Stimulated activated CD8-positive, alpha-beta memory T cell treated with anti-CD3 and anti-CD28 coated beads, Interleukin-12 subunit alpha, Interleukin-12 subunit beta, amount 100 ng/mL, for 24 hours (primary cell): ENCODE results near the gene PUS1.

ENCODE experiments used
- DNase-seq: peaks from one replicate; pipeline ENCODE4 v3.0.0-alpha.2; 2020; ENCODE audit errors: extremely low read depth

PUS1 gene

DNA sequence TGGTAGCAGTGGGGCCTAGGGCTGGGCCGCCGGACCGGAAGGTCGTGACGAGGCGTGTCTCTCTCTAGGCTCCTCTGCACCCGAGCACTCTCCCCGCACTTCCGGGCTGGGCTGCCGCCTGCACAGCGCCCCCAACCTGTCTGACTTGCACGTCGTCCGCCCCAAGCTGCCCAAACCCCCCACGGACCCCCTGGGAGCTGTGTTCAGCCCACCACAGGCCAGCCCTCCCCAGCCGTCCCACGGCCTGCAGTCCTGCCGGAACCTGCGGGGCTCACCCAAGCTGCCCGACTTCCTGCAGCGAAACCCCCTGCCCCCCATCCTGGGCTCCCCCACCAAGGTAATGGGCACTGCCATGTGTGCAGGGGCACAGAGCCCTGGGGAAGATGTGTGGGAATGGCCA is 13.3 kb upstream of the PUS1 start:
- no peak for DNase-seq

DNA sequence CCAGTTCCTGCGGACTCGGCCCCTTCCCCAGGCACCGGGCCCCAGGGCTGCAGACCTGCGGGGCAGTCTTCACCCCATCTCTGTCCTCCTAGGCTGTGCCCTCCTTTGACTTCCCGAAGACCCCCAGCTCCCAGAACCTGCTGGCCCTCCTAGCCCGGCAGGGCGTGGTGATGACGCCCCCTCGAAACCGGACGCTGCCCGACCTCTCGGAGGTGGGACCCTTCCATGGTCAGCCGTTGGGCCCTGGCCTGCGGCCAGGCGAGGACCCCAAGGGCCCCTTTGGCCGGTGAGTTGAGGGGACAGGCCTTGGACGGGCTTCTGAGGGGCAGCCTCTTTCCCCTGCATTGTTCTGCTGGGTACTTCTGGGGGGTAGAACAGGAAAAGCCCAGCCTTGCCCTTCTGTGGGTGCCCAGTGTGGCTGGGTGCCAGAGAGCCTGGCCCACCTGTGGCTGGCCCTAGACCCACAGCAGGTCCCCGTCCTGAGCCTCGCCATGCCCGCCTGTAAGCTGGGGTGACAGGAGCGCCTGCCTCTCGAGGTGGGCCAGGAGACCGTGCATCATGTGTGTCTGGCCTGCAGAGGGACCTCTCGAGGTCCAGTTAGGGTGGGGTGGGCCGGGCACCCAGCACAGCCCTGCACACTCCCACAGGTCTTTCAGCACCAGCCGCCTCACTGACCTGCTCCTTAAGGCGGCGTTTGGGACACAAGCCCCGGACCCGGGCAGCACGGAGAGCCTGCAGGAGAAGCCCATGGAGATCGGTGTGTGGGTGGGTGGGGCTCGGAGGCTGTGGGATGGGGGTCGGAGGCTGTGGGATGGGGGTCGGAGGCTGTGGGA is 12.6 kb upstream of the PUS1 start:
- DNase-seq: no peak

DNA sequence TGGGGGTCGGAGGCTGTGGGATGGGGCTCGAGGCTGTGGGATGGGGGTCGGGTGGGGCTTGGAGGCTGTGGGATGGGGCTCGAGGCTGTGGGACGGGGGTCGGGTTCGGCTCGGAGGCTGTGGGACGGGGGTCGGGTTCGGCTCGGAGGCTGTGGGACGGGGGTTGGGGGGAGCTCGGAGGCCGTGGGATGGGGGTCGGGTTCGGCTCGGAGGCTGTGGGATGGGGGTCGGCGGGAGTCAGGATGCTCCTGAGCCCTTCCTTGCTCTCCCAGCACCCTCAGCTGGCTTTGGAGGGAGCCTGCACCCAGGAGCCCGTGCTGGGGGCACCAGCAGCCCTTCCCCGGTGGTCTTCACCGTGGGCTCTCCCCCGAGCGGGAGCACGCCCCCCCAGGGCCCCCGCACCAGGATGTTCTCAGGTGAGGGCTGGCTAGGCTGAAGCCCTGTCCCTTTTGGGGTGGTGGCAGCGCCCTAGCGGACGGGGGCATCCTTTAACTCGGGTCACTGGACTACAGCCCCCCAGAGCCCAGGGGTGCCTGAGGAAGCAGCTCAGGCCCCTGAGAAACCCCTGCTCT is 11.9 kb upstream of the PUS1 start:
- DNase-seq: no peak

DNA sequence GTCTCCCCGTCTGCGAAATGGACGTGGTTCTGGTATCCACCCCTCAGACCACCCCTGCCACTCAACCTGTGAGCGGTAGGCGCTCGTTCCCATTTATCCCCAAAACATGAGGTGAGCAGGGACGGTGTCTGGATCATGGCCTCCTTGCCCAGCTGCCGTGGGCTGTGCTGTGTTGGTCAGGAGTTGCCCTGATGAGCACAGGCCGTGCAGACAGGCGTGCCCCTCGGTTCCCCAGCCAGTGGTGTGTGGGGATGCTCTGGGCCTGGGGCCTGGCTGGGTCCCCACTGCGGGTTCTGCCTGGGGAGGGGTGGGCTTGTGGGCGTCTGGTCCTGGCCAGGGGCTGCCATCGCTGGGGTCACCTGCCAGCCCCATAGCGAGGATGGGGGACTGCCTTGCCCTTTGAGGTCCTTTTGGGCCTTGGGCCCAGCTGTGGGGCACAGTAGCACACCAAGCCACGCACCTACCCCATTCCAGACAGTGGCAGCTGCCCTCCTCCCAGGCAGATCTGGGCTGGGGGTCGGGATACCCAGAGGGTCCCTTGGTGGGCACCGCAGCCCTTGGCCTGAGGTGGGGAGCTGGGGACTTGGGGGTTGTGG is 11.3 kb upstream of the PUS1 start:
- no peak for DNase-seq

DNA sequence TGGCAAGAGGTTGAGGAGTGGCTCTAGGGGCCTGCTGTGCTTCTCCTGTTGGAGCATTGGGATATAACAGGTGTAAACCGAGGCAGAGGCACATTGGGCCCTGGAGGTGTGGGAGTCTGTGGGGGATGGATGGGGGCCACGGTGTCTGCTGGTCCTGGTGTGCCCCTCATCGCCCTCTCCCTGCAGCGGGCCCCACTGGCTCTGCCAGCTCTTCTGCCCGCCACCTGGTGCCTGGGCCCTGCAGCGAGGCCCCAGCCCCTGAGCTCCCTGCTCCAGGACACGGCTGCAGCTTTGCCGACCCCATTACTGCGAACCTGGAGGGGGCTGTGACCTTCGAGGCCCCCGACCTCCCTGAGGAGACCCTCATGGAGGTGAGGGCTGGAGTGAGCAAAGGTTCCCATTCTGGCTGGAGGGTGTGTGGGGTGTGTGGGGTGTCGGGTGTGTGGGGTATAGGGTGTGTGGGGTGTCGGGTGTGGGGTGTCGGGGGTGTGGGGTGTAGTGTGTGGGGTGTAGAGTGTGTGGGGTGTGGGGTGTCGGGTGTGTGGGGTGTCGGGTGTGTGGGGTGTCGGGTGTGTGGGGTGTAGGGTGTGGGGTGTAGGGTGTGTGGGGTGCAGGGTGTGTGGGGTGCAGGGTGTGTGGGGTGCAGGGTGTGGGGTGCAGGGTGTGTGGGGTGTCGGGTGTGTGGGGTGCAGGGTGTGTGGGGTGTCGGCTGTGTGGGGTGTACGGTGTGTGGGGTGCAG is 10.6 kb upstream of the PUS1 start:
- DNase-seq: no peak

DNA sequence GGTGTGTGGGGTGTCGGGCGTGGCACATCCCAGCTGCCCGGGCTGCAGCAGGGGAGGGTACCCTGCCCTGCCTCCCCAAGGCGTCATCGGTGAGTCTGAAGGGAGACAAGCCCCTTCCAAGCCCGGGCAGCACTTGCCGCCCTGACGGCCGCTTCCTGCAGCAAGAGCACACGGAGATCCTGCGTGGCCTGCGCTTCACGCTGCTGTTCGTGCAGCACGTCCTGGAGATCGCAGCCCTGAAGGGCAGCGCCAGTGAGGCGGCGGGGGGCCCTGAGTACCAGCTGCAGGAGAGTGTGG is 10.1 kb upstream of the PUS1 start:
- DNase-seq: no peak

DNA sequence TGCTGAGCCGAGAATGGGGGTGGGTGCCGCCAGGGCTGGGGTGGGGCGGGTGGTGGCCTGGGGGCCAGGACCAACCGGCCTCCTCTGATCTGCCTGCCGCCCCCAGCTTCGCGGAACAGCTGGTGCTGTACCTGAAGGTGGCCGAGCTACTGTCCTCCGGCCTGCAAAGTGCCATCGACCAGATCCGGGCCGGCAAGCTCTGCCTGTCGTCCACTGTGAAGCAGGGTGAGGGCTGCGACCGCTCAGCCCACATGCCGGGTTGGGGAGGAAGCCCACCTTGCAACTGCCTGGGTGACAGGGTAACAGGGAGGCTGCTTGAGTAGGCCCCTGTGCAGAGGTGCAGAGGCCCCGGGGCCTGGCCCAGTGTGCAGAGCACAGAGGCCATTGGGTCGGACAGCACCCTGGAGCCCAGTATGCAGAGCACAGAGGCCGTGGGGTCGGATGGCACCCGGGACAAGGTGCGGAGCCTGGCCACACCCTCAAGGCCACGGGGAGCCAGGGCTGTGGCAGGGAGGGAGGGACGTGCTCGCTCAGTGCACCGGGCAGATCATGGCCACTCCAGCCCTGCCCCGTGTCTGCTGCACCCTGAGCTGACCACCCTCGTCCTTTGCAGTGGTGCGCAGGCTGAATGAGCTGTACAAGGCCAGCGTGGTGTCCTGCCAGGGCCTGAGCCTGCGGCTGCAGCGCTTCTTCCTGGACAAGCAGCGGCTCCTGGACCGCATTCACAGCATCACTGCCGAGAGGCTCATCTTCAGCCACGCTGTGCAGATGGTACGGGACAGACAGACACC is 9.5 kb upstream of the PUS1 start:
- no peak for DNase-seq

DNA sequence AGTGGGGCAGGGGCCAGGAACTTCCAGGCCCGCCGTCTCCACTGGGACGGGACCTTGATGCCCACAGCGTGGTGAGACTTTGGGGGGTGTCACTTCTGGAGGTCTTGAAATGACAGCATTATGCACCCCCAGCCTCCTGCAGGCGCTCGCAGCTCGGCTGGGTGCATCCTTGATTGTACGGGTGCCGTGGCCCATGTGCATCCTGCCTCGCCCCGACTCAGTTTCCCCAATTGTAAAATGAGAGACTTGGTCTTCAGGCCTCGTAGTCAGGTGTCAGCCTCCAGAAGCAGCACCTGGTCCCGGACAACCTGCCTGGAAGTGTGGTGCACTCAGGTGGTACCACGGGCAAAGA is 8.9 kb upstream of the PUS1 start:
- no peak for DNase-seq

DNA sequence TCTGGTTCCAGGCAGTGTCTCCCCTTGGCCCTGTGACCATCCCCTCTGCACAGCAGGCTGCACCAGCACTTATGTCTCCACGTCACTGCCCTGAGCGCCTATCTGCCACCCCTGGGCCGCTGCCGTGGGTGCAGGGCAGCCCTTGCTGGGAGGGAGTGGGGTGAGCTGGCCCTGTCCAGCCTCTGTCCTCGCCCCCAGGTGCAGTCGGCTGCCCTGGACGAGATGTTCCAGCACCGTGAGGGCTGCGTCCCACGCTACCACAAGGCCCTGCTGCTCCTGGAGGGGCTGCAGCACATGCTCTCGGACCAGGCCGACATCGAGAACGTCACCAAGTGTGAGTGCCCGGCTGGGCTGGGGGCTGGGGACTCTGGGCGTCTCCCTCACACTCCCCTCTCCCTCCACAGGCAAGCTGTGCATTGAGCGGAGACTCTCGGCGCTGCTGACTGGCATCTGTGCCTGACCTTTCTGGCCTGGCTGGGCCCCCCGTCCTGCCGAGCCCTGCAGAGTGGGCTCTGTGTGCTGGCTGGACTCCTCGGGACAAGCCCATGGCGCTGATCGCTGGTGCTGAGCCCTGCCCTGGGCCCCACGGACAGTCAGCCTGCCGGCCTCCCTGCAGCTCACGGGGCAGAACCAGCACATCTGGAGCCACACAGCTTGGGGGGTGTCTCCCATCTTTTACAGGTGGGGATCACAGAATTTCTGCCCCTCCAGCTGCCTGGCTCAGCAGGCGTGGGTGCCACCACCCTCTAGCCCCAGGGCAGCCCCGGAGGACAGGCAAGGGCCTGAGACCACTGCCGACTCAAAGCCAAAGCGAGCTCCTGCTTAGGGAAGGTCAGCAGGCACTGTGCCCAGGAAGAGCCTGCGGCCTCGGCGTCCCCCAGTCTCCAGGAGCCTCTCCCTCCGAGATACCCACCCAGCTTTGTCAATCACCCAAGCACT is 7.9 kb upstream of the PUS1 start:
- no peak for DNase-seq

DNA sequence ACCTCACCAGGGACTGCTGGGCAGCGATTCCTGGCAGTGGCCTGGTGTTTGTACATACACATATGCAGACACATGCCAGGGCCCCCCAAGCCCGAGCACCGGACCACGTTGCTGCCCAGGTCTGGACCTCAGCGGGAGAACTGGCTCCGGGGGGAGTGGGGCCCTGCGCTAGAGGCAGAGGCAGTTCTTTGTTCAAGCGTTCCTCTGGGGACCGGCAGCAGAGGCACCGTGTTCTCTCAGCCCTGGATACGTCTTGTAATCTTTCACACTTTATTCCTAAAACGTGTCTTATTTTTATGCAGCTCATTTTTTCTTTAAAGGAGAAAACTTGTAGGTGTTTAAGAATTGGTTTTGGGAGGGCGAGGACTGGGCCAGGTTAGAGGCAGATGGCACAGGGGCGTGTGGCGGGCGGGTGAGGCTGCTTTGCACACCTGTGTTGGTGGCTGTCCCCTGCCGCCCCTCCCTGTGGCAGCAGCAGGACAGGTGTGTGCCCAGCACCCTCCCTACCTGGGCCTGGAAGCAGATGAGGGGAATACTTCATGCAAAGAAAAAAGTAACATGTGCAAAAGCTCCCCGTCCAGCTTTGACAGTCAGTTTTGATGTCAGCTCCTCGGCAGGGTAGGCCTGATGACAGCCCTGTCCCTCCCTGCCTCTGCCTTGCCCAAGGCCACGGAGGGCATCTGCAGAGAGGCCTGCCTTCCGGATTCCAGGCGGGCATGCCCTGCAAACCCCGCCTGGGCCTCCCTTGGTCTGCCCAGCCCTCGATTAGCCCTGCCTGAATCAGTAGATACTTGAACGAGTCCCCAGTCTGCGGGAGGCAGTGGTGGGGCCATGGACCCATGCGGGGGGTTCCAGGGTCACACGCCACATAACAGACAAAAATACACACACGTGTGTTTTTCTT is 7.0 kb upstream of the PUS1 start:
- DNase-seq: no peak

DNA sequence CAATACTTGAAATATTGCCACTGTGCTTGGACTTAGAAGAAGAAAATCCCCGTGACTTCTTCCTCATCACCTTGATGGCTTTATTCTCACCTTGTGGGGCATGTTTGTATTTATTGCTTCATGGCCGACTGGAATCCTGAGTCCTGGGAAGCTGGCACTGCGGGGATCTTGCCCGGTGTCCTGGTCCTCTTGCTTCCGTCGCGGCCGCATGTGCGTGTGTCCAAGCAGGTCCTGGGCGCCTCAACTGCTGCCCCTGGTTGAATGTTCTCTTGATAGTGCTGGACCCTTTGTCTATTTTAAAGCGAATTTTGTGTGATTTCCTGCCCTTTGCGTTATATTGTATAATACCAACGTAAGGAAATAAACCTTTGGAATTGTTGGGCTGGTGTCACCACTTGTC is 6.3 kb upstream of the PUS1 start:
- no peak for DNase-seq

DNA sequence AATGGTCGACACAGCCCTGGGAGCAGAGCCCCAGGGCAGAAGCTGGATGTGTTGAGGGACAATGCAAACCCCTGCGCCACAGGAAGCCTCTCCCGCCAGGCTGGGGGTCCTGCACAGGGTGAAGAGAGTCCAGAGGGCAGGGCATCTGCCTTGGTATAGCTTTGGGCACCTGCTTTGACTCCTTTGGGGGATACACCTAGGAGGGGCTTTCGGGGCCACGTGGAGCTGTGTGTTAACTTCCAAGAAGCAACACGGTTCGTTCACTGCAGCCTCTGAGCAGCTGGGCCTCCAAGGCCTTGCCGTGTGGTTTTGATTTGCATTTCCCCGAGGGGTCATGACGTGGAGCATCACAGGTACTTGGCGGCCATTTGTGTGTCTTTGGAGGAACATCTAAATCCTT is 5.8 kb upstream of the PUS1 start:
- DNase-seq: no peak

DNA sequence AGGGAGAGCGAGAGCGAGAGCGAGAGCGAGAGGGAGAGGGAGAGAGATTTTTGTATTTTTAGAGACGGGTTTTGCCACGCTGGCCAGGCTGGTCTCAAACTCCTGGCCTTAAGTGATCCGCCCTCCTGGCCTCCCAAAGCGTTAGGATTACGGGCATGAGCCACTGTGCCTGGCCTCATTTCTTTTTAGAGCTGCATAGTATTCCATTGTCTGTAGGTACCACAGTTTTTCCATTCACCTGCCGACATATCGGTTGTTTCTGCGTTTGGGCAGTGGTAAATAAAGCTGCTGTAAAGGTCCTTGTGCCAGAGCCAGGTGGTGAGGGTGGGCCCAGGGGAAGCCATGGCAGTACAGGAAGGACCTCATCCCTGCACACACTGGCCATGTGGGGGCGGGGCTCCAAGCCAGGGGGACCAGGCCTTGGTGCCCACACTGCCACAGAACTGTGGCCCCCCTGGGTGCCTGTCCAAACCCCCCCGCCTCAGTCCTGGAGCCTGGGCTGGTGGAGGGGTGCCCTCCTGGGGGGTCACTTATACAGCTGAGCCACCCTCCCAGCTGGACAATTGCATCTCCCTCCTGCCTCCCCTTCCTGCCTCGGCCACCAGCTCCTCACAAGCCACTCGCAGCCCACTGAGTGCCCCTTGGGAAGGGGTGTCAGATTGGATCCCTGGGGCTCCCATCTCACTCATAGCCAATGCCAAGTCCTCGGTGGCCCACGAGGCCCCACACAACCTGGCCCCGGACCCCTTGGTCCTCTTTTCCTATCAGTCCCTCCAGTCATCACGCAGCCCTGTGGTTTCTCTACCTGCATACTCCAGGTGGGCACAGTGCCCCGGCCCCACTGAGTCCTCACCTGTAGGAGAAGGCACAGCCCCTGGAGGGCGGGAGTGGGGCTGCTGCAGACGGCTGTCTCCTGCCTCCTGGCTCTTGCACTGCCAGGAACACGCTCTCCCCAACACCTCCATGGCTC is 1.7 kb upstream of the PUS1 start:
- DNase-seq: no peak

DNA sequence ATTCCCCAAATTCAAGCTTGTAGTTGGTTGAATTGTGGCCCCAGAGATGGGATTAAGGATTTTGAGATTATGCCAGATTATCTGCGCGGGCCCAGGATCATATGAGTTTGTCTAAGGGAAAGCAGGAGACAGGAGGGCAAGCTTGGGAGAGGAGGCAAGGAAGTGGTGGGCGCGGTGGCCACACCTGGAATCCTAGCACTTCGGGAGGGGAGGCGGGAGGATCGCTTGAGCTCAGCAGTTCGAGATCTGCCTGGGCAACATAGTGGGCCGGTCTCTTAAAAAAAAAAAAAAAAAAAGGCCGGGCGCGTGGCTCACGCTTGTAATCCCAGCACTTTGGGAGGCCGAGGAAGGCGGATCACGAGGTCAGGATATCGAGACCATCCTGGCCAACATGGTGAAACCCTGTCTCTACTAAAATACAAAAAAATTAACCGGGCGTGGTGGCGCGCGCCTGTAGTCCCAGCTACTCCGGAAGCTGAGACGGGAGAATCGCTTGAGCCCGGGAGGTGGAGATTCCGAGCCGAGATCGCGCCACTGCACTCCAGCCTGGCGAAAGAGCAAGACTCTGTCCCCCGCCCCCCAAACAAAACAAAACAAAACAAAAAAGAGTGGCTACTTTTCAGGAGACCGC is 881 bp upstream of the PUS1 start:
- no peak for DNase-seq

DNA sequence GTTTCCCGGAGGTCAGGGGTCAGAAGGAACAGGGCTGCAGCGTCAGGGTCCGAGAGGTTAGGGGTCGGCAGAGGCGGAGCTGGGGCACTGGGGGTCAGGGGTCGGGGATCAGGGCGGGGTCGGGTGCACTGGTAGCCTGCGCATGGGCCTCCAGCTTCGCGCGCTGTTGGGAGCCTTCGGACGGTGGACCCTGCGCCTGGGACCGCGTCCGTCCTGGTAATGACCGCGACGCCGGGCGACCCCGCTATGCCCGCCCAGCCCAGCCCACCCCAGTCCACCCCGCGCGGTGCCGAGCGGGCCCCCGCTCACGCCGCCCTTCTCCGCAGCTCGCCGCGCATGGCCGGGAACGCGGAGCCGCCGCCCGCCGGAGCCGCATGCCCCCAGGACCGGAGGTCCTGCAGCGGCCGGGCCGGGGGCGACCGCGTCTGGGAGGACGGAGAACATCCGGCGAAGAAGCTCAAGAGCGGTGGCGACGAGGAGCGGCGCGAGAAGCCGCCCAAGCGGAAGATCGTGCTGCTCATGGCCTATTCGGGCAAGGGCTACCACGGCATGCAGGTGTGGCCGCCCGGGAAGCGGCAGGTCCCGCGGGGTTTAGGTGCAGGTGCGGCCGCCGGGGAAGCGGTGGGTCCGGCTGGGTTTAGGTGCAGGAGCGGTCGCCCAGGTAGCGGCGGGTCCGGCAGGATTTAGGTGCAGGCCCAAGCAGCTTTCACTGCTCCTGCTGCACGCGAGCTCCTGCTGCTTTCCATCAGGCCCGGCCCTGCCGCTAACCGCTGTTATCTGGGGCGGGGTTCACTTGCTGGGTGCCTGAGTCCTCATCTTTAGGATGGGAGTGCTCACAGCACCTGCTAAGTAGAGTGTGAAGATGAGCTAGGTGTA is 743 bp downstream of the PUS1 start:
- no peak for DNase-seq

DNA sequence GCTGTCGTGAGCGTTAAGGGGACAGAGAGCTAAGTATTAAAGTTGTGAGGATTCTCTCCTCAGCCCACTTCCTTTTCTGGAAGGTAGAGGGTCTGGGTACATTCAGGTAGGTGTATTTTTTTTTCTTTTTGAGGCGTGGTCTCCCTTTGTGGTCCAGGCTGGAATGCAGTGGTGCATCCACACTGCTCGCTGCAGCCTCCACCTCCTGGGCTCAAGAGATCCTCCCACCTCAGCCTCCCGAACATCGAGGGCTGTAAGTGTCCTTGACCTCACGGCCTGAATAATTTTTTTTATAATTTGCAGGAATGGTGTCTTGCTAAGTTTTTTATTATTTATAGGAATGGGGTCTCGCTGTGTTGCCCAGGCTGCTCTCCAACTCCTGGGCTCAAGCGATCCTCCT is 1.4 kb downstream of the PUS1 start:
- DNase-seq: no peak

DNA sequence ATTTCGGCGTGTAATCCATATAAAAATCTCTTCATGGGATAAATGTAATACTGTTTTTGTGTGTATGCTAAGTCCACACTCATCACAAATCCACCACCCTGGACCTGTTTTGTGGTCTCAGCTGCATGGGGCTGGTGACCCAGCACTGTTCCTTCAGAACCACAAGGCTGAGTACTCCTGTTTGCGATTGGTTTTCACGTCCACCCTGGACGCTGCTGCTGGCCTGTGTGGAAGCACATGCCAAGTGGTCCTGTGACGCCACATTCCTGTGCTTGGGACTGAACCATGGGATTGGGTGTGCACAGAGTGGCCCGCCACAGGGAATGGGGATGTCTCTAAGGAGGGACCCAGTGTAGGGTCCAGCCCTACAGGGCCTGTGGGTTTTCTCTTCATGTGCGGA is 4.3 kb downstream of the PUS1 start:
- no peak for DNase-seq
